PC-3 (cell line): ENCODE measurements around the gene KIF17. TPM values are rescaled to one million over a fixed set of nuclear protein-coding genes. Genes with fewer than 3 reads are reported as not detected.

Experiments
- ATAC-seq: fragments of 200-7000 bp; cut with Tn5 transposase; 2 replicates; pipeline ENCODE4 v1.9.1; 2020; ENCODE audit warnings: mild to moderate bottlenecking, moderate library complexity
- BruUV-seq: library from RNA; stranded (reverse); fragments of 400-500 nt; replicated peaks from 2 replicates; lab custom pipeline; 2021; lab: Mats Ljungman, UMichigan
- CTCF ChIA-PET: fragments of 300-600 bp; sonication (Branson Sonifier 250); formaldehyde crosslinking; loops from one replicate; lab custom pipeline; 2022; ENCODE audit warnings: antibody characterized with exemption; lab: Charles Lee
- POLR2A ChIA-PET: fragments of 300-600 bp; sonication (Branson Sonifier 250); formaldehyde crosslinking; loops from one replicate; lab custom pipeline; 2022; ENCODE audit warnings: antibody characterized with exemption; ENCODE audit not compliant: unreplicated experiment; lab: Charles Lee
- DNase-seq: peaks from one replicate; pipeline ENCODE4 v3.0.0-alpha.2; 2015
- H2AFZ ChIP-seq: fragments of 300-600 bp; sonication (generic); 2 replicates; pipeline ENCODE4 v1.6.0; 2016; ENCODE audit warnings: antibody characterized with exemption, low read length
- H3F3A ChIP-seq: fragments of 300-600 bp; sonication (generic); one replicate; pipeline ENCODE4 v1.6.0; 2017; ENCODE audit warnings: antibody characterized with exemption, low read length, control low read depth, mild to moderate bottlenecking; ENCODE audit not compliant: unreplicated experiment
- H3K27ac ChIP-seq: fragments of 300-600 bp; sonication (generic); 2 replicates; pipeline ENCODE4 v1.5.1; 2016; ENCODE audit warnings: mild to moderate bottlenecking, low read length
- H3K27me3 ChIP-seq: fragments of 300-600 bp; sonication (generic); 2 replicates; pipeline ENCODE4 v1.6.1; 2016; ENCODE audit warnings: low read length, mixed read lengths
- H3K36me3 ChIP-seq: fragments of 300-600 bp; sonication (generic); 2 replicates; pipeline ENCODE4 v1.6.1; 2016; ENCODE audit warnings: low read depth, mixed run types, low read length, mixed read lengths
- H3K4me1 ChIP-seq: fragments of 300-600 bp; sonication (generic); 2 replicates; pipeline ENCODE4 v1.5.1; 2016; ENCODE audit warnings: low read length; ENCODE audit not compliant: insufficient read depth
- H3K4me2 ChIP-seq: fragments of 300-600 bp; sonication (generic); 2 replicates; pipeline ENCODE4 v1.6.0; 2016; ENCODE audit warnings: low read length
- H3K4me3 ChIP-seq: fragments of 300-600 bp; sonication (generic); 2 replicates; pipeline ENCODE4 v1.5.1; 2016; ENCODE audit warnings: mild to moderate bottlenecking, low read length, mixed read lengths
- H3K79me2 ChIP-seq: fragments of 300-600 bp; sonication (generic); 2 replicates; pipeline ENCODE4 v1.6.1; 2017; ENCODE audit warnings: low read length, mixed read lengths
- H3K9ac ChIP-seq: fragments of 300-600 bp; sonication (generic); 2 replicates; pipeline ENCODE4 v1.6.0; 2016; ENCODE audit warnings: mild to moderate bottlenecking, low read length
- H3K9me2 ChIP-seq: fragments of 300-600 bp; sonication (generic); replicated peaks from 2 replicates; pipeline ENCODE4 v1.6.1; 2016; ENCODE audit warnings: mixed run types, low read length, mixed read lengths
- H3K9me3 ChIP-seq: fragments of 300-600 bp; sonication (generic); 2 replicates; pipeline ENCODE4 v1.6.1; 2016; ENCODE audit warnings: low read length, mixed read lengths
- H4K20me1 ChIP-seq: fragments of 300-600 bp; sonication (generic); 2 replicates; pipeline ENCODE4 v1.6.1; 2016; ENCODE audit warnings: low read length, mixed read lengths
- CTCF ChIP-seq: fragments of 300-600 bp; sonication (generic); conservative IDR thresholded peaks from 2 replicates; pipeline ENCODE4 v1.5.1; 2017; ENCODE audit warnings: antibody characterized with exemption, low read depth, mild to moderate bottlenecking, low read length
- EZH2 ChIP-seq: fragments of 300-600 bp; sonication (generic); IDR thresholded peaks from one replicate; pipeline ENCODE4 v1.6.1; 2017; ENCODE audit warnings: antibody characterized with exemption, mild to moderate bottlenecking, low read length; ENCODE audit not compliant: unreplicated experiment
- EZH2phosphoT487 ChIP-seq: fragments of 300-600 bp; sonication (generic); IDR thresholded peaks from 2 replicates; pipeline ENCODE4 v1.6.1; 2018; ENCODE audit warnings: mild to moderate bottlenecking, antibody characterized with exemption, low read length, borderline replicate concordance
- intact Hi-C: fragments of 100-400 bp; cut with micrococcal nuclease; formaldehyde crosslinking; loops from 2 replicates; pipeline ENCODE4 v1.9.0; 2023
- total RNA-seq: library from RNA; depleted of rRNA; stranded (reverse); fragments of >200 nt; gene quantifications from 2 replicates; pipeline ENCODE4 v1.2.3, GENCODE V29; 2014

KIF17 gene
- total RNA-seq, 1 experiment from 2014 or later, result 0.33 TPM

- H3F3A ChIP-seq, result no peaks in the 10 kb centered on the region
- no peaks in the 10 kb centered on the region for H4K20me1 ChIP-seq
- no peaks in the 10 kb centered on the region for H3K4me1 ChIP-seq
- H3K9ac ChIP-seq, result no peak overlapping the region
- no peak overlapping the region for H2AFZ ChIP-seq
- H3K79me2 ChIP-seq, result no peaks in the 10 kb centered on the region
- intact Hi-C loops, result no loop called here
- TF ChIP-seq EZH2phosphoT487, result no peak
- no peak for TF ChIP-seq EZH2
- ATAC-seq, result no peak
- POLR2A ChIA-PET, result no interaction called here
- H3K36me3 ChIP-seq, result no peaks in the 10 kb centered on the region
- H3K27me3 ChIP-seq, result no peaks in the 10 kb centered on the region
- no peak overlapping the region for H3K4me3 ChIP-seq
- no peaks in the 10 kb centered on the region for H3K9me3 ChIP-seq
- H3K27ac ChIP-seq, result no peak overlapping the region
- BruUV-seq, result no TSS peak
- no peak overlapping the region for H3K4me2 ChIP-seq
- CTCF ChIA-PET, result interaction anchor here (0.7 kb wide), 1 partner anchor 278 kb away, joined by 3 read pairs; no protein-coding TSS in a partner anchor
- no peaks in the 10 kb centered on the region for H3K9me2 ChIP-seq
- no peak for DNase-seq
Measured at GRCh38 chr1:20684050-20684620, 33.7 kb downstream of the KIF17 start.

GRCh38 chr1:20683614-20684013 lies 34.2 kb downstream of the KIF17 start:
- no peak overlapping the region for H3K4me2 ChIP-seq
- intact Hi-C loops, result no loop called here
- H3K27ac ChIP-seq, result no peak overlapping the region
- no peak overlapping the region for H2AFZ ChIP-seq
- BruUV-seq, result no TSS peak
- no peaks in the 10 kb centered on the region for H3K9me3 ChIP-seq
- no peak overlapping the region for H3K9ac ChIP-seq
- POLR2A ChIA-PET, result no interaction called here
- H3K79me2 ChIP-seq, result no peaks in the 10 kb centered on the region
- H3K4me1 ChIP-seq, result no peaks in the 10 kb centered on the region
- H3K4me3 ChIP-seq, result no peak overlapping the region
- ATAC-seq, result no peak
- H3F3A ChIP-seq, result no peaks in the 10 kb centered on the region
- no peaks in the 10 kb centered on the region for H3K36me3 ChIP-seq
- H3K9me2 ChIP-seq, result no peaks in the 10 kb centered on the region
- TF ChIP-seq EZH2phosphoT487 (no peak), CTCF (no peak), EZH2 (no peak)
- H3K27me3 ChIP-seq, result no peaks in the 10 kb centered on the region
- CTCF ChIA-PET, result interaction anchor here (0.7 kb wide), 1 partner anchor 278 kb away, joined by 3 read pairs; no protein-coding TSS in a partner anchor
- H4K20me1 ChIP-seq, result no peaks in the 10 kb centered on the region
- no peak for DNase-seq

GRCh38 chr1:20682571-20683236 lies 35.1 kb downstream of the KIF17 start:
- no peak overlapping the region for H2AFZ ChIP-seq
- H4K20me1 ChIP-seq, result no peaks in the 10 kb centered on the region
- no peaks in the 10 kb centered on the region for H3K9me2 ChIP-seq
- H3K27me3 ChIP-seq, result no peaks in the 10 kb centered on the region
- no peak overlapping the region for H3K9ac ChIP-seq
- no peak overlapping the region for H3K4me2 ChIP-seq
- no peaks in the 10 kb centered on the region for H3F3A ChIP-seq
- DNase-seq (no peak), ATAC-seq (no peak)
- no TSS peak for BruUV-seq
- intact Hi-C loops, result no loop called here
- H3K36me3 ChIP-seq, result no peaks in the 10 kb centered on the region
- no peaks in the 10 kb centered on the region for H3K9me3 ChIP-seq
- no peak overlapping the region for H3K27ac ChIP-seq
- ChIA-PET POLR2A (no interaction called here), CTCF (no interaction called here)
- TF ChIP-seq CTCF, result no peak
- no peak for TF ChIP-seq EZH2phosphoT487
- no peak for TF ChIP-seq EZH2
- no peaks in the 10 kb centered on the region for H3K79me2 ChIP-seq
- no peaks in the 10 kb centered on the region for H3K4me1 ChIP-seq
- H3K4me3 ChIP-seq, result no peak overlapping the region
